GM18858 (cell line): ENCODE results near the gene CASP3.
"Not testable (repeated sequence)": the region's sequence is repeated elsewhere in the genome, so short reads cannot be mapped to it uniquely, and the experiment has no call there.

Source experiments
- ATAC-seq: cut with Tn5 transposase; IDR thresholded peaks from one replicate; pipeline ENCODE4 v1.9.1; 2021; ENCODE audit not compliant: unreplicated experiment

Gene CASP3

GRCh38 chr4:184598753-184599491 is 50.3 kb downstream of the CASP3 start:
- ATAC-seq: no peak

GRCh38 chr4:184596617-184597185 is 52.5 kb downstream of the CASP3 start:
- no peak for ATAC-seq

- no peak for ATAC-seq
Observed at GRCh38 chr4:184596044-184596616, 53.1 kb downstream of the CASP3 start.

- ATAC-seq: no peak
Observed at GRCh38 chr4:184595430-184595829, 53.8 kb downstream of the CASP3 start.

- ATAC-seq: no peak
Observed at GRCh38 chr4:184593461-184593860, 55.8 kb downstream of the CASP3 start.

GRCh38 chr4:184591747-184592270 is 57.4 kb downstream of the CASP3 start:
- not testable (repeated sequence) for ATAC-seq

GRCh38 chr4:184591070-184591677 is 58.1 kb downstream of the CASP3 start:
- no peak for ATAC-seq

- no peak for ATAC-seq
Observed at GRCh38 chr4:184590196-184590595, 59.1 kb downstream of the CASP3 start.

- ATAC-seq: no peak
Observed at GRCh38 chr4:184588893-184589292, 60.4 kb downstream of the CASP3 start.

GRCh38 chr4:184587701-184588100 is 61.5 kb downstream of the CASP3 start:
- no peak for ATAC-seq

GRCh38 chr4:184587221-184587620 is 62.0 kb downstream of the CASP3 start:
- ATAC-seq: no peak

GRCh38 chr4:184583738-184584502 is 65.3 kb downstream of the CASP3 start:
- peak; percentile 58 for ATAC-seq
